ENCODE results near the gene ZNF425.
A peak's percentile ranks its signal among the peaks of the same experiment; 100 is the strongest.

Gene ZNF425

GRCh38 chr7:149153346-149153745 is 27.2 kb upstream of the ZNF425 start:
- TF ChIP-seq CTCF (conservative IDR thresholded peaks at IDR 0.05; ENCODE audit: low read length) (no peak), EZH2phosphoT487 (IDR thresholded peaks at IDR 0.05; ENCODE audit: borderline replicate concordance) (no peak)
- Histone ChIP-seq H3K79me2 (ENCODE audit: insufficient read depth, low read length) (peaks cover 50% of the 10 kb centered on the region), H3K4me3 (ENCODE audit: low read length, poor library complexity, severe bottlenecking) (no peak overlapping the region), H3K36me3 (ENCODE audit: insufficient read depth, low read length) (peaks cover 18% of the 10 kb centered on the region; the same call in 1 of the 2 replicates), H3K9ac (ENCODE audit: low read depth, low read length, poor library complexity, severe bottlenecking) (no peak overlapping the region), H3K4me2 (ENCODE audit: low read depth, low read length, poor library complexity, severe bottlenecking) (no peak overlapping the region), H3K4me1 (ENCODE audit: insufficient read depth, low read length, poor library complexity, severe bottlenecking) (peaks cover 9% of the 10 kb centered on the region), H3K9me2 (replicated peaks; ENCODE audit: low read depth, low read length) (no peaks in the 10 kb centered on the region), H3K27me3 (ENCODE audit: insufficient read depth, low read length, poor library complexity, severe bottlenecking) (no peaks in the 10 kb centered on the region), H3K9me3 (ENCODE audit: insufficient read depth, low read depth, low read length) (no peaks in the 10 kb centered on the region), H4K20me1 (ENCODE audit: insufficient read depth, low read length, poor library complexity, severe bottlenecking) (peaks cover 17% of the 10 kb centered on the region), H3F3A (ENCODE audit: low read depth) (no peaks in the 10 kb centered on the region), H2AFZ (ENCODE audit: low read length) (no peak overlapping the region)

GRCh38 chr7:149150981-149151380 is 24.9 kb upstream of the ZNF425 start:
- Histone ChIP-seq H3K4me1 (ENCODE audit: insufficient read depth, low read length, poor library complexity, severe bottlenecking) (peaks cover 11% of the 10 kb centered on the region), H3F3A (ENCODE audit: low read depth) (no peaks in the 10 kb centered on the region), H3K9me3 (ENCODE audit: insufficient read depth, low read depth, low read length) (no peaks in the 10 kb centered on the region), H3K27me3 (ENCODE audit: insufficient read depth, low read length, poor library complexity, severe bottlenecking) (no peaks in the 10 kb centered on the region), H3K4me3 (ENCODE audit: low read length, poor library complexity, severe bottlenecking) (no peak overlapping the region), H4K20me1 (ENCODE audit: insufficient read depth, low read length, poor library complexity, severe bottlenecking) (peaks cover 21% of the 10 kb centered on the region), H2AFZ (ENCODE audit: low read length) (no peak overlapping the region), H3K36me3 (ENCODE audit: insufficient read depth, low read length) (peaks cover 8% of the 10 kb centered on the region; the same call in 1 of the 2 replicates), H3K9me2 (replicated peaks; ENCODE audit: low read depth, low read length) (no peaks in the 10 kb centered on the region), H3K9ac (ENCODE audit: low read depth, low read length, poor library complexity, severe bottlenecking) (no peak overlapping the region), H3K79me2 (ENCODE audit: insufficient read depth, low read length) (peaks cover 63% of the 10 kb centered on the region), H3K4me2 (ENCODE audit: low read depth, low read length, poor library complexity, severe bottlenecking) (peak overlapping the region; percentile 55)
- TF ChIP-seq CTCF (conservative IDR thresholded peaks at IDR 0.05; ENCODE audit: low read length) (no peak), EZH2phosphoT487 (IDR thresholded peaks at IDR 0.05; ENCODE audit: borderline replicate concordance) (no peak)

GRCh38 chr7:149147752-149148653 is 21.9 kb upstream of the ZNF425 start:
- Histone ChIP-seq H3K4me2 (ENCODE audit: low read depth, low read length, poor library complexity, severe bottlenecking) (peak overlapping the region; percentile 91), H3K9me2 (replicated peaks; ENCODE audit: low read depth, low read length) (no peaks in the 10 kb centered on the region), H3K9ac (ENCODE audit: low read depth, low read length, poor library complexity, severe bottlenecking) (peak overlapping the region; percentile 91), H2AFZ (ENCODE audit: low read length) (peak overlapping the region; percentile 82; the same call in 1 of the 2 replicates), H3K36me3 (ENCODE audit: insufficient read depth, low read length) (no peaks in the 10 kb centered on the region), H3K27me3 (ENCODE audit: insufficient read depth, low read length, poor library complexity, severe bottlenecking) (no peaks in the 10 kb centered on the region), H3K4me3 (ENCODE audit: low read length, poor library complexity, severe bottlenecking) (peak overlapping the region; percentile 89), H3K4me1 (ENCODE audit: insufficient read depth, low read length, poor library complexity, severe bottlenecking) (peaks cover 22% of the 10 kb centered on the region), H4K20me1 (ENCODE audit: insufficient read depth, low read length, poor library complexity, severe bottlenecking) (peaks cover 21% of the 10 kb centered on the region), H3F3A (ENCODE audit: low read depth) (no peaks in the 10 kb centered on the region), H3K9me3 (ENCODE audit: insufficient read depth, low read depth, low read length) (no peaks in the 10 kb centered on the region), H3K79me2 (ENCODE audit: insufficient read depth, low read length) (peaks cover 67% of the 10 kb centered on the region)
- TF ChIP-seq EZH2phosphoT487 (IDR thresholded peaks at IDR 0.05; ENCODE audit: borderline replicate concordance) (no peak), CTCF (conservative IDR thresholded peaks at IDR 0.05; ENCODE audit: low read length) (no peak)
